ENCODE measurements around the gene MICAL1.

- TF ChIP-seq CTCF (IDR thresholded peaks at IDR 0.05) (no peak), POLR2A (IDR thresholded peaks at IDR 0.05) (no peak), POLR2AphosphoS5 (IDR thresholded peaks at IDR 0.05) (no peak)
Observed at GRCh38 chr6:109428889-109429477, 26.6 kb downstream of the MICAL1 start.

Measured in breast epithelium (tissue), 3 donors.